NCI-H2171 (cell line): ENCODE results near the gene PLPP3.

ENCODE experiments used
- DNase-seq: peaks from one replicate; lab custom pipeline; 2025; lab: John Stamatoyannopoulos, UW

Gene PLPP3

GRCh38 chr1:56575865-56576264 is 3.5 kb downstream of the PLPP3 start:
- DNase-seq, result no peak

- no peak for DNase-seq
Measured at GRCh38 chr1:56574794-56575193, 4.6 kb downstream of the PLPP3 start.

DNA sequence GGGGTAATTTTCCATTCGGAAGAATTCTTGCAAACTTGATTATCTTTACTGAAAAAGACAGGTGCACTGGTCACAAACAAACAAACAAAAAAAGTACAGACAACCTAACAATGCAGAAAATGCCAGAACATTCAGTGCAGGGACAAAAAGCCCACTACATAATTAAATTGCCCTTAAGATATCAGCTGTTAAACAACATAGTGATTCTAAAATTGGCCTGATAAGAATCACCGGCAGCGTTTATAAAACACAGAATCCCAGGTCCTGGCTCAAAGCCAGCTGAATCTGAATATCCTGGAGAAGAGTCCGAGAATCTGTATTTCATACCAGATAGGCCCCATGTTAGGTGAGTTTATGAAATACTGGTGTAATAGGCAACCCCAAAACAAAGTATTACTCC is 6.1 kb downstream of the PLPP3 start:
- no peak for DNase-seq

DNA sequence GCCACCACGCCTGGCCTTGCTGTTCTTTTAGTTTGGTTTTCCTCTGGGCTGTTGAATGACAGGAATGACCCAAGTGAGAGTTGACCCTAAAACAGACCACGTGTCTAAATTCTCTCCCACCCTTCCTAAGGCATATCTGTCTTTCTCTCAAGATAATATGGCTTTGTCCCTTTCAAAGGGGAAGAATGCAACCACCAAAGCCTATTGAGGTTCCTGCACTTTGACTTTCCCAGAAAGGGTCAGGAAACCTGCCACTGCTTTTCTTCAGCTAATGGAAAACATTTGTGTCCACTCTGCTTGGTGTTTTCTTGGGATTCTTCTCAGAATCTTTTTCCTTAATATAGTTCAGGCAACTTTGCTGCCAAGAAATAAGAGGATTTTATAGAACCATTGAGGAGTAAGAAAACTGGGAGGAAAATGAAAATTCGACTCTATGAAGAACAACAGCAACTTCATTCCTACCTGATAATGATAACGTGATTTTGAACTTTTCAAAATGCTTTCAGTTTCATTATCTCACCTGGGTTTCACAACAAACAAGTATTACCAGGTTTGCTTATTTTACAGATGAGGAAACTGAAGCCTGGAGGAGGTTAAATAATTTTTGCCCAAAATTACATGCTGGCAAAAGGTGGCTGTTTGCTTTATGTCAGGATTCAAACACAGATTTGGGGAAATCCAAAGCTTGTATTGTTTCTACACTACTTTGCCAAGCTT is 6.9 kb downstream of the PLPP3 start:
- no peak for DNase-seq

DNA sequence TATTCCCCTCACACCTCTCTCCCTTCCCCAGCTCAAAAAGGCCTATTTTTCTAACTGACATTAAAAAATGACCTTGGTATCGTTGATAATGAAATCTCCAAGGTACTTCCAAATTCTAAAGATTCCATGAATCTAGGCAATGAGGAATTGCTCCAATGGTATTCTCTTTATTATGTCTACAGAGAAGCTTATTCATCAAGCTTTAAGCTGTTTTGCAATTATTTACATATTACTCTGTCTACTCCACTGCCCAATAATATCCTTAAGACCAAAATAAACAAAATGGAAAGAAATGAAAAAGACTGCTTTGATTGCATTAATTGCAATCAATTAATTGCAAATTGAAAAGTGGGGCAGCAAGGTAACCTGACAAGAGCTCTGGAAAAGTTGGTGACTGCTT is 7.9 kb downstream of the PLPP3 start:
- DNase-seq, result no peak

- peak; percentile 25 for DNase-seq
Measured at GRCh38 chr1:56570924-56571372, 8.4 kb downstream of the PLPP3 start.

DNA sequence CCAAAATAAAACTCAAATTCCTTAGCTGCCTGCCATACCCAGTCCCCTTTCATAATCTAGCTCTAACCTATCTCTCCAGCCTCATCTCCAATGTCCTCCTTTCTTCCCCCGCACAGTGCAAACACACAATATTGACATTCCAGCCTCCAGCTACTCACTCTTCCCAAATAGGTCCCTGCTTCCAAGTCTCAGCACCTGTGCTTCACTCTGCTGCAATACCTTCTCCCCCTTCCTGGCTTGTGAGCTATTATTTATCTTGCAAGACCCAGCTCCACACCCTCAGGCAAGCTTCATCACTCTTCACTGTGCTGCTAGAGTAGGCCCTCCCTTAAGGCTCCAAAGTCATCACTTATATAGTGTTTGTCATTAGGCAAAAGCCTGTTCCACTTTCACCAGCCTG is 9.7 kb downstream of the PLPP3 start:
- no peak for DNase-seq

- no peak for DNase-seq
Measured at GRCh38 chr1:56566994-56567393, 12.4 kb downstream of the PLPP3 start.

- no peak for DNase-seq
Measured at GRCh38 chr1:56566061-56566744, 13.2 kb downstream of the PLPP3 start.

DNA sequence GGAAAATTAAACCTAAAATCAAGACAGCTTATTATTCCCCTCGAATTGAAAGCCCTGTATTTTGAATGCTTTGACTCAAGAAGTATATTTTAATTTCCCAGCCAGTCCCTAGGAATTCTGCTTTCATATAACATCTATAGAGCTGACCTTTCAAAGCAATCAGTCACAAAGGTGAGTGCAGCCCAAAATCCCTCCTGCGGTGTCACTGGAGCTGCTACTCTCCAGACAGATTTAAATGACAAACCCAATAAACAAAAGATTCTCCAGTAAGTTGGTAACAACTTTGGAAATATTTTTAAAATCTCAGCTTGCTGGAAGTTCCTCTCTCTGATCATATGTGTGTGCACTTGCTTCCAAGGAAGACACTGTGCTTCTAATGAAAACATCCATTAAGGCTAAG is 14.7 kb downstream of the PLPP3 start:
- DNase-seq, result no peak

DNA sequence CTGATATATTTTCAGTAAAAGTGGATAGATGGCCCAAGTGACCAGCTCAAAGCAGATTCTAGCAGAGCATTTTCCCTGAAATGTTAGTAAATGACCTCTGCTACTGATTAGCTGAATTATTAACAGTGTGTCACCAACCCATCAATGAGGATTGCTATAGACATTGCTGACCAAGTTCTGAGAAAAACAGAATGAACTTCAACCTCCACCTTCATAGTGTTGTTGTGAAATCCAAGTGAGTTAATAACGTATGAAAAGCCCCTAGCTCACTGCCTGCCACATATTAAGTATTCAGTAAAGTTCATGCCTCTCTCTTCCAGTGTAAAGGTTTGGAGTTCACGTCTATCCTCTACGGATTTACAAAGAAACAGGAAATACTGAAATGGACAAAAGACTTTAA is 15.8 kb downstream of the PLPP3 start:
- DNase-seq, result no peak

GRCh38 chr1:56562891-56563452 is 16.4 kb downstream of the PLPP3 start:
- no peak for DNase-seq

- no peak for DNase-seq
Measured at GRCh38 chr1:56561227-56562019, 17.9 kb downstream of the PLPP3 start.

DNA sequence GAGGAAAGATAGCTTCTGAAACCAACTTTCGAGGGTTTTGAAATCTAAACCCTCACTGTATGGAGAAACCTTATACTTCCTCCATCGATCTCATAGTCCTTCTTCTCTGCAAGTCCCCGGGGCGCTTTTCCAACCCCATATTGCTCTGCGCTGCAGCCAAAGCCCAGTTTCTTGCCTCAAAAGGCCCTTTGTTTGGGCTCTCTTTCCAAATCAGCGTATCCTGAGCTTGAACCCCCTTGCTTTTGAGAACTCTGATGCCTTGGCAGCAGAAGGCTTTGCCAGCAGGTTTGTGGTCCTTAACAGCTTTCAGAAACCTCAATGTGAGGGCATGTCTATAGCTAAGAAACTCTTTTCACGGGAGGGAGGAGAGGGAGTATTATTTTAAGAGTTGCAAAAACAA is 21.6 kb downstream of the PLPP3 start:
- DNase-seq, result no peak

GRCh38 chr1:56555448-56555847 is 23.9 kb downstream of the PLPP3 start:
- no peak for DNase-seq

GRCh38 chr1:56553046-56553445 is 26.3 kb downstream of the PLPP3 start:
- no peak for DNase-seq

- no peak for DNase-seq
Measured at GRCh38 chr1:56552349-56552748, 27.0 kb downstream of the PLPP3 start.

DNA sequence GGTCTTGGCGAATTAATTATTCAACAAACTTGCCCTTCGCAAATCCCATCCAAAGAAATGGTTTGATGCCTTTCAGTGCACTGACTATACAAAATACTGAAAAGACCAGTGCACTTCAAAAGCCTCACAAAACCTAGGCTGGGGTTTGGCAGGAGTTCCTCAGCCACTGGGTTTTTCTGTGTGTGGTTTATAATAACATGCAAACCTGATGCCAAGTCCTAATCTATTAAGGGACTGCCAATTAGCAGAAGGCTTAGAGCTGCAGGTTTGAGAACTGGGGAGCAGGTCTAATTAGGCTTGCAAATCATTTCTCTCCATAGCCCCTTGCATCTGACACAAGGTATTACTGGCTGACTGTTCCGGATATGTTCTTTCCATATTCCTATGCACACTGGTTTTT is 27.7 kb downstream of the PLPP3 start:
- no peak for DNase-seq

GRCh38 chr1:56550859-56551188 is 28.5 kb downstream of the PLPP3 start:
- no peak for DNase-seq

- no peak for DNase-seq
Measured at GRCh38 chr1:56550138-56550858, 29.1 kb downstream of the PLPP3 start.

GRCh38 chr1:56548571-56548970 is 30.8 kb downstream of the PLPP3 start:
- no peak for DNase-seq

DNA sequence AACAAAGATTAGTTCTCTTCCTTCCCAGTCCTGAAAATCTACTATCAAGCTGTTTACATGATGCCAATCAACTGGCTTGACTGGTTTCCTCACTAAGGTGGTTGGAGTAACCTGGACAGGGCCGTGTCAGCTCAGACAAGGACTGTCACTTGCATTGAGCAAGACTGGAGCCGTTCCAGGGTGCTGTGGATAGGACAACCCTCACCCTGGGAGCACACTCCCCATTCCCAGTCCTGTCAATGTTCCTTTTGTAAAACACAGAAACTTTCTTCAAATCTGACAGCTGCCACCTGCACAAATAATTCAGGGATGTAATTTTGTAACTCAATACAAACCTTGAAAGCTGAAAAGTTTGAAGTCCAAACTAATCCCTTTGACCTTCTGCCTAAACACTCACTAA is 31.4 kb downstream of the PLPP3 start:
- no peak for DNase-seq
